Neural cell (in vitro differentiated cells): ENCODE results near the gene ITFG1.

Experiments
- EP300 ChIP-seq: fragments of 450-650 bp; conservative IDR thresholded peaks from 2 replicates; pipeline ENCODE4 v1.6.1; 2014; ENCODE audit warnings: antibody characterized with exemption, mild to moderate bottlenecking, moderate library complexity; ENCODE audit not compliant: poor library complexity, severe bottlenecking
- EZH2 ChIP-seq: fragments of 200-600, 300-800 bp; shearing (Covaris generic), sonication (generic); IDR thresholded peaks from 2 replicates; pipeline ENCODE4 v1.6.1; 2014; ENCODE audit warnings: antibody characterized with exemption, low read length, borderline replicate concordance, mild to moderate bottlenecking; ENCODE audit not compliant: insufficient read depth, poor library complexity, severe bottlenecking
- POLR2AphosphoS5 ChIP-seq: IDR thresholded peaks from 2 replicates; pipeline ENCODE4 v1.6.1; 2012
- RAD21 ChIP-seq: fragments of 450-650 bp; conservative IDR thresholded peaks from 2 replicates; pipeline ENCODE4 v1.6.1; 2014; ENCODE audit warnings: antibody characterized with exemption, mild to moderate bottlenecking, moderate library complexity
- TAF1 ChIP-seq: IDR thresholded peaks from 2 replicates; pipeline ENCODE4 v1.6.1; 2012; ENCODE audit warnings: low read depth
- TF ChIP-seq, protein P1 (sequence below): fragments of 450-650 bp; IDR thresholded peaks from 2 replicates; pipeline ENCODE4 v1.5.1; 2014; ENCODE audit warnings: antibody characterized with exemption, mild to moderate bottlenecking, moderate library complexity; ENCODE audit not compliant: poor library complexity, severe bottlenecking

DNA sequence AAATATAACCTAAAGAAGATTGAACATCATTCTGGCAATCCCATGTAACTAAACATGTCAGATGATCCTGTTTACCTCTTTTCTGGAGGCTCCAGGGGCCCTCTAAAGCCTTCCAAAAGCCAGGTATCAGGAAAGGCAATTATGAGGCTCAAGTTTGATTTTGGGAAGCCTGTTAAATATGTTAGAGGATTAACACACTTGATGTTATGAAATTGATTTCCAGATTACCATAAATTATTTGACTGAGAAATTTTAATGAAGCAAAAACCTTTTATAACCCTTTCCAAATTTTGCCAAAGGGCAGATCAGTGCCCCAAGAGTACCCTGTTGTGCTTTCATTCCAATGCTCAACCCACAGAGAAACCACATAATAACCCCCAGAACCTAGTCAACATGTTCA lies 29.6 kb upstream of the ITFG1 start:
- TF ChIP-seq TAF1 (no peak), EP300 (no peak), EZH2 (no peak), POLR2AphosphoS5 (no peak), RAD21 (no peak)
- TF ChIP-seq, protein P1, sequence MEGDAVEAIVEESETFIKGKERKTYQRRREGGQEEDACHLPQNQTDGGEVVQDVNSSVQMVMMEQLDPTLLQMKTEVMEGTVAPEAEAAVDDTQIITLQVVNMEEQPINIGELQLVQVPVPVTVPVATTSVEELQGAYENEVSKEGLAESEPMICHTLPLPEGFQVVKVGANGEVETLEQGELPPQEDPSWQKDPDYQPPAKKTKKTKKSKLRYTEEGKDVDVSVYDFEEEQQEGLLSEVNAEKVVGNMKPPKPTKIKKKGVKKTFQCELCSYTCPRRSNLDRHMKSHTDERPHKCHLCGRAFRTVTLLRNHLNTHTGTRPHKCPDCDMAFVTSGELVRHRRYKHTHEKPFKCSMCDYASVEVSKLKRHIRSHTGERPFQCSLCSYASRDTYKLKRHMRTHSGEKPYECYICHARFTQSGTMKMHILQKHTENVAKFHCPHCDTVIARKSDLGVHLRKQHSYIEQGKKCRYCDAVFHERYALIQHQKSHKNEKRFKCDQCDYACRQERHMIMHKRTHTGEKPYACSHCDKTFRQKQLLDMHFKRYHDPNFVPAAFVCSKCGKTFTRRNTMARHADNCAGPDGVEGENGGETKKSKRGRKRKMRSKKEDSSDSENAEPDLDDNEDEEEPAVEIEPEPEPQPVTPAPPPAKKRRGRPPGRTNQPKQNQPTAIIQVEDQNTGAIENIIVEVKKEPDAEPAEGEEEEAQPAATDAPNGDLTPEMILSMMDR, result no peak
